HG03571 (cell line): ENCODE data around the gene KRTAP5-11.
"Not testable (repeated sequence)": the region's sequence is repeated elsewhere in the genome, so short reads cannot be mapped to it uniquely, and the experiment has no call there.

ENCODE experiments used
- ATAC-seq: cut with Tn5 transposase; IDR thresholded peaks from one replicate; pipeline ENCODE4 v1.9.1; 2021; ENCODE audit not compliant: unreplicated experiment

Gene KRTAP5-11

DNA sequence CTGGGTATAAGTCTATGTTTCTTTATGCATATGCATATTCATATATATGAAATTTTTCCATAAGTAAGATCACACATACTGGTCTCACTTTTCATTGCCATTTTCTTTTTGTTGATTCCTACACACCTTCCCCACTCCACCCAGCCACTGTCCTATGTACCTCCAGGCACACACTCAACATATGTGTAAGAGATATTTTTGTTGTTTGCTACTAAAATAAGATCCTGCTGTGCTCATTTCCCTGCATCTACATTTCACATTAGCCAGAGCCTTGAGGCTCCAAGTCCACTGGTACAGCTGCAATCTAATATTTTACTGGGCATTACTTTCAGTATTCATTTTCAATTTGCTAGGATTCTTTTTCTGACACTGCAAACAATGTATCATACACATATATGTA, 25.4 kb downstream of the KRTAP5-11 start:
- ATAC-seq: no peak

DNA sequence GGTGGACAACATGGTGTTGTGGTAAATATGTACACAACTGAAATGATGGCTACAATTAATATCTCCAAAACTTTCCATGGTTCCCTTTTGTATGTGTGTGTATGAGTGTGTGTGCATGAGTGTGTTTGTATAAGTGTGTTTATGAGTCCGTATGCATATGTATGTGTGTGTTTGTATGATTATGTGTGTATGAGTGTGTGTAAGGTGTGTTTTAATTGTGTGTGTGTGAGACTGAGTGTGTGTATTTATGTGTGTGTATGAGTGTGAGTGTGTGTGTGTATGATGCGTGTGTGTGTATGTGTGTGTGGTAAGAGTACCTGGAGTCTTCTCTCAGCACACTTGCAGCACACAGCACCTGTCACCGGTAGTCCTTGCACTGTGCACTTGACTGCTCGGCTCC, 26.7 kb downstream of the KRTAP5-11 start:
- no peak for ATAC-seq

DNA sequence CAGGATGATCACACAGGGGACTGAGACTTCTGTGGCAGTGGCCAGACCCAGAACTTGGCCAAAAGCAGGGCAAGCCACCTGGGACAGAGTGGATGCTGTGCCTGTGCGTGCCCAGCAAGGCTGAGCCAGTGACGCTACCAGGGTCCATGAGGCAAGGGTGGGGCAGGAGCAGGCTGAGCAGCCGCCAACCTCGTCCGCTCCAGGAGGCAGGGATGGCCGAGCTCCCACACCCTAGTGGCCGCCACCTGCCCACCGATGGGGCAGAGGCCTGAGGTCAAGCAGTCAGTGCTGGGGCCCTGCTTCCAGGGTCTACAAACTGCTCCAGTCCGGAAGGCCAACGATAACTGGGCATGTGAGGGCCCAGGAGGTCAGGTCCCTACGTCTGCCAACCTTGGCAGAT, 27.2 kb downstream of the KRTAP5-11 start:
- no peak for ATAC-seq

DNA sequence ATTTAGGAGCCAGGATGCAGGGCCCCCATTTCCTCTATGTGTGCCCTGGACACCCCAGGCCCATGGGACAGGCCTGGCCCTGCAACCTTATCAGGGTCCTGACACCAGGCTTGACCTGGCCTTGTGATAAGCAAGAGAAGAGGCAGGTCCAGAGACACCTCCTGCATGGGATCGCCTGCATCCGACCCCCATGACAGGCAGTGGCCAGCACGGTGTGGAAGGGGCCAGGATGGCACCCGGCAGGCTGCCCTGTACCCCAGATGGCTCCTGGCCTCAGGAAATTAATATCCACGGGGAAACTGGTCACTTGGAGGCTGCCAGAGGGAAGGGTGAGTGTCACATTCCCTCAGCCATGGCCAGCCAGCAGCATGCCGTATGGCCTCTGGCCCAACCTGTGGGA, 27.7 kb downstream of the KRTAP5-11 start:
- no peak for ATAC-seq

DNA sequence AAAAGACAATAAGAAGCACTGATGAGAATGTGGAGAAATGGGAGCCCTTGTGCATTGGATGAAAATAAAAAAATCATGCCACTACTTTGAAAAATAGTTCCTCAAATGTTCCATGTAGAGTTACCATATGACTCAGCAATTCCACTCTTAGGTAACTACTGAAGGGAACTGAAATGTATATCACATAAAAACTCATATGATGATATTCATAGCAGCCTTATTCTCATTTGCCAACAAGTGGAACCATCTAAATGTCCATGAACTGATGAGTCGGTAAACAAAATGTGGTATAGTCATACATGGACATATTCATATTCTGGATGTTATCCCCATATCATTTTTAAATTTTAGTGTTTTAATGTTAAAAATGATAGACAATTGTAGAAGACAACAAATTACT, 31.0 kb downstream of the KRTAP5-11 start:
- no peak for ATAC-seq

DNA sequence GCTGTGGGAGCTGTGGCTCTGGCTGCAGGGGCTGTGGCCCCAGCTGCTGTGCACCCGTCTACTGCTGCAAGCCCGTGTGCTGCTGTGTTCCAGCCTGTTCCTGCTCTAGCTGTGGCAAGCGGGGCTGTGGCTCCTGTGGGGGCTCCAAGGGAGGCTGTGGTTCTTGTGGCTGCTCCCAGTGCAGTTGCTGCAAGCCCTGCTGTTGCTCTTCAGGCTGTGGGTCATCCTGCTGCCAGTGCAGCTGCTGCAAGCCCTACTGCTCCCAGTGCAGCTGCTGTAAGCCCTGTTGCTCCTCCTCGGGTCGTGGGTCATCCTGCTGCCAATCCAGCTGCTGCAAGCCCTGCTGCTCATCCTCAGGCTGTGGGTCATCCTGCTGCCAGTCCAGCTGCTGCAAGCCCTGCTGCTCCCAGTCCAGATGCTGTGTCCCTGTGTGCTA, 33.9 kb downstream of the KRTAP5-11 start:
- ATAC-seq: no peak

DNA sequence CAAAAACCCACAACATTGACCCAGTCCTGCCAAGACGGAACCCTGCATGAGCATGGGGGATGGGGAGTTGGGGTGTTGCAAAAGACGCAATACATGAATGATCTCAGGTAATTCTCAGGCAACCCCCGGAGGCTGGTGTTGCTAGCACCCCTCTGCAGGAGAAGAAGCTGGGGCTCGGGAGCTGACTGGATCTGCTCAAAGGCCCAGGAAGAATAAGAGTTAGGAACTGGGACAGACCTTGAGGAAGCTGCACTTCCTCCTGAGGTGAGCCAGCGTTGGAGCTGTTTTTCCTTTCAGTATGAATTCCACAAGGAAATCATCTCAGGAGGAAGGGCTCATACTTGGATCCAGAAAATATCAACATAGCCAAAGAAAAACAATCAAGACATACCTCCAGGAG, 34.6 kb downstream of the KRTAP5-11 start, which contains the start of gene KRTAP5-9:
Gene KRTAP5-9 (plus strand): TSS at position 301 of the 400 bp plus-strand sequence. CDS start 238 bp downstream, outside the sequence.
- ATAC-seq: no peak

DNA sequence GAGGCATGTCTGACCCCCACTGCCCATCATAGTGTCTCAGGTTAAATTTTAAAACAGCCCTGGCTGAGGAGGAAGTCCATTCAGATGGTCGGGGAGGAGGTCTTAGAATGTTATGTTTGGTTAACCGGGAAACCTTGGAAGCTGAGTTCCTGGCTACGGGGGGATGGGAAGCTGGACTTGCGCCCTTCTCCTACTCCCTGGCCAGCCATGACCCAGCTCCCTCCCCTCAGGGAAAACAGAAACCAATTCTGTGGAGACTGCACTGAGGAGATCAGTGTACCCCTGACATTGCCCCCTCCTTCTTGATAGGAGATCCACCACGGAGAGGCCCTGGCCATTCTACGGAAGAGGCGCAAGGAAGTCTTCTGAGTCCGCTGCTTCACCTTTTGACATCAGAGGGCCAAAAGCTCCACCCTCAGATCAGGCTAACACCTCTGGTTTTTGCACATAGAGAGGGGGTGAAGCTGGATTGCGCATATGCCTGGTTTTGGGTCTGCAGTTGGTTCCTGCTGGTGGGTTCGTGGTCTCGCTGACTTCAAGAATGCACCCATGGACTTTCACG, 37.2 kb downstream of the KRTAP5-11 start:
- ATAC-seq: no peak

DNA sequence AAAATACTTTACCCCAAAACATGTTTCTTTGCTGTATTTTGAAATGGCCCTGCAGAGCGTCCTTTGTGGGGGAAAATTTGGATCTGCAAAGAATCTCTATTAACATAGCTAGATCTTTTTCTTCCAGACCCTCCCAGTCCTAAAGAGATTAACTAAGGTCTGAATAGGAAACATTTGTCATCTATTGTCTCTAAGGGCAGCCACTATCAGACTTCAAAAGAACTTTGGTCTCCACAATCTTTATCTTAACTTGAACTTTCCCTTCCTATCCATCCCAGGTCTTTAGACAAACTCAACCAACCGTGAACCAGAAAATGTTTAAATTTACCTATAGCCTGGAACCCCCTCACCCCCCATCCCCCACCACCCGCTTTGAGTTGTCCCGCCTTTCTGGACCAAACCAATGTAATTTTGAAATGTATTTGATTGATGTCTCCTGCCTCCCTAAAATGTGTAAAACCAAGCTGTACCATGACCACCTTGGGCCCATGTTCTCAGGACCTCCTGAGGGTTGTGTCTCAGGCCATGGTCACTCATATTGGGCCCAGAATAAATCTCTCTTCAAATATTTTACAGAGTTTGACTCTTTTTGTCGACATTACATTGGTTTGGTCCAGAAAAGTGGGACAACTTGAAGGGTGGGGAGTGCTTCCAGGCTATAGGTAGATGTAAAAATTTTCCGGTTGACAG, 38.0 kb downstream of the KRTAP5-11 start:
- no peak for ATAC-seq

DNA sequence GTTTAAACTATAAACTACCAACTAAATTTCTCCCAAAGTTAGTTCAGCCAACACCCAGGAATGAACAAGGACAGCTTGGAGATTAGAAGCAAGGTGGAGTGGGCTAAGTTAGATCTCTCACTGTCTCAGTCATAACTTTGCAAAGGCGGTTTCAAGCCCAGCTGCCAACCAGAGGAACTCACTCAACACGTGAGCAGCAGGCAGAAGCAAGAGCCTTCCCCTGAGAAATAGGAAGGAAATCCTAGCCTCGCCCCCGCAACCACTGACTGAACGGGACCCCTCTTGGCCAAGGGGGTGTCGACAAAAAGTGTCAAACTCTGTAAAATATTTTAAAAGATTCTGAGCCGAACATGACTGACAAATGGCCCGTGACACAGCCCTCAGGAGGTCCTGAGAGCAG, 38.8 kb downstream of the KRTAP5-11 start:
- ATAC-seq: no peak

DNA sequence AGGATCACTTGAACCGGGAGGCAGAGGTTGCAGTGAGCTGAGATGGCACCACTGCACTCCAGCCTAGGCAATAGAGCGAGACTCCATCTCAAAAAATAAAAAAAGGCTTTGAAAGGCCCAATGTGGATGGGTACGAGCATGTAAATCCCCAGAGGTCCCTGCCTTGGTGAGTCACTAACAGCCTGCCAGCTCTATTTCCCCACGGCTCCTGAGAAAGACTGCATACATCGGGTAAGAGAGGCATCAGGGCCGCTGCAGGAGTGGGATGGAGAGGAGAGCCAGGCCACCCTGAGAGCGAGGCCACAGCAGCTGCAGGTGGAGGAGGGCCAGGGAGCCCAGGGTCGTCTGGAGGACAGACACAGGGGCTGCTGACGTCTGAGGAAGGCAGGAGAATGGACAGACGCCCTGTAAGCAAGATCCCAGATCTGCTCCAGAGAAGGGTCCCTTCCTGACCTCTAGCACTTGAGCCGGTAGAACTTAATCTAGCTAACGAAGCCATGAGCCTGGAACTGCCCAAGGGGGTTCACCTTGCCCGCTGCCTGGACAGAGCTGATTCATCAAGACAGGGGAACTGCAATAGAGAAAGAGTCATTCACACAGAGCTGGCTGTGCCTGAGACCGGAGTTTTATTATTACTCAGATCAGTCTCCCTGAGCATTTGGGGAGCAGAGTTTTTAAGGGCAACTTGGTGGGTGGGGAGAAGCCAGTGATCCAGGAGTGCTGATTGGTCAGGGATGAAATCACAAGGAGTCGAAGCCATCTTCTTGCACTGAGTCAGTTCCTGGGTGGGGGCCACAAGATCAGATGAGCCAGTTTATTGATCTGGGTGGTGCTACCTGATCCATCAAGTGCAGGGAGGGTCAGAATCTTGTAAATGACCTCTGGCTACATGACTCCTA, 39.5 kb downstream of the KRTAP5-11 start:
- ATAC-seq: no peak

DNA sequence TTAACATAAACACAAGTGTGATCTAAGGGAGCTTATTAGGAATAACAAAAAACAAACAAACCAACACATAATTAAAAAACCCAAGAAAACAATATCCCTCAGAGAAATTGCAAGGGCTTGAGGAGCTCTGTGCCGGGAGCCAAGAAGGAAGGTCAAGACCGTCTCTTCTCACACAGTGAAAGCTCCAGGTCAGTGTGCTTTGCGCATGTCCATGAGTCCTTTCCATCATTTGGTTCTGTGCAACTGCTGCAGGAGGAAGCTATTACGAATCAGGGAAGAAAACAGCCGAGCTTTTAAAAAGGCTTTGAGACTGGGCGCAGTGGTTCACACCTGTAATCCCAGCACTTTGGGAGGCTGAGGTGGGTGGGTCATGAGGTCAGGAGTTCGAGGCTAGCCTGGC, 40.3 kb downstream of the KRTAP5-11 start:
- no peak for ATAC-seq

DNA sequence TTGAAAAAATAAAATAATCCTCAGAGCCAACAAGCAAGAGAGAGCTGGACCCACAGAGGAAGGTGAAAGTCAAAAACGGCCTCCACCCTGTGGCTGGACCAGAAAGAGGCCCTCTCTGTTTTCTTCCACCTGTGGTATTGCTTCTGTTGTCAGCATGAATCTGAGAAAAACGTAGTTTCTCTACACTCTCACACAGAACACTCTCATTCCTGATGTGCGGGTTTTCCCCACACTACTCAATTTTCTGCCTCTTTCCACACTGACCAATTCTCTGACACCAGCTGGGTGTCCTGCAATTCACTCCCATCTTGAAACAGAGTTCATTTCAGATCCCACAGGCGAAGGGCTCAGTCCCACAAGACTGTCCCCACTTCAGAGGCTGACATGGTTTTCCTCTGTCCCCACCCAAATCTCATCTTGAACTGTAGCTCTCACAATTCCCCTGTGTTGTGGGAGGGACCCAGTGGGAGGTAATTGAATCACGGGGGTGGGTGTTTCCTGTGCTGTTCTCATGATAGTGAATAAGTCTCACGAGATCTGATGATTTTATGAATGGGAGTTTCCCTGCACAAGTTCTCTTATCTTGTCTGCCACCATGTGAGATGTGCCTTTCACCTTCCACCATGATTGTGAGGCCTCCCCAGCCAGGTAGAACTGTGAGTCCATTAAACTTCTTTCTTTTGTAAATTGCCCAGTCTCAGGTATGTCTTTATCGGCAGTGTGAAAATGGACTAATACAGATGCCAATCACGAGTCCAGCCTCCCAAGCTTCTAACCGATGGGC, 42.0 kb downstream of the KRTAP5-11 start:
- not testable (repeated sequence) for ATAC-seq

DNA sequence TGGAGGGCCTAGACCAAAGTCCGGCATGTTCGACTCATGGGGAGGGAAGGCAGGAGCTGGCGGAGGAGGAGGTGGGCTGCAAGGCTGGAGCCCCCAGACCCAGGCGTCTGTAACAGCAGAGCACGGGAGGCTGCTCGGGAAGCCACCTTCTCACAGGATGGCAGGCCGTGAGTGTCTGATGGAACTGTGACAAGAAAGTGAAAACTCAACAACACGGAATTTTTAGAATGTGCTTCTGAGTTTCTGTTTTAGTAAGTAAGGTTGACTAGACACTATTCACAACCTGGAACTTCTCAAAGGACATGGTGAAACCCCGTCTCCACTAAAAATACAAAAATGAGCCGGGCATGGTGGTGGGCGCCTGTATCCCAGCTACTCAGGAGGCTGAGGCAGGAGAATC, 42.7 kb downstream of the KRTAP5-11 start:
- not testable (repeated sequence) for ATAC-seq

DNA sequence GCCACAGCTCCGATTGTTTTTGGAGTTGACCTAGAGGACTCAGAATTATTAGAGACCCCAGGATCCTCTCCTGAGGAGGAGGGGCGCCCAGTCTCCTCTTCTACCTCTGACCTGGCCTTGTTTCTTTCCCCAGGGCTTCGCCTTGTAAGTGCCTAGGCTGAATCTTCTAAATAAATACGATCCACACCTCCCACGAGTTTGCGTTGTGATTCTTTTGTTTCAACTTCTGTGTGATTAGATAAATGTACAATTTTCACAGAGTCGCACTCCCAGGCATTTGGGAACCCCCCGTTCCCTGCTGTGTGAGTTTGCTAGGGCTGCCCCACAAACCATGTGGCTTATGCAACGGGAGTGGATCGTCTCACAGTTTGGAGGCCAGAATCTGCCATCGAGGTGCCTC, 43.7 kb downstream of the KRTAP5-11 start:
- ATAC-seq: no peak

DNA sequence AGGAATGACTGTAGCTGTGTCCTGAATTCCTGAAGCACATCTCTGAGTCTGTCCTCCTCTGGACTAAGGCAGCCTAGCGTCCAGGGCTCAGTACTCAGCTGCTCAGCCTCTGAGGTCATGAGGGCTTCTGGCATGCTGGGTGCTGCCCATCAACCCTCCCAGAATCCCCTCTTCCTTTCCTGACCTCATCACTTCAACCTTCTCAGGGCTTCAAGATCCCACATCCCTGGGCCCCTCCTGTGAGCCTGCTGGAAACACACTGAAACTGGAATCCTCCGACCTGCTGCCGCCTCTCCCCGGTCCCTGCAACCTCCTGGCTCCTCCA, 44.0 kb downstream of the KRTAP5-11 start:
- ATAC-seq: no peak

DNA sequence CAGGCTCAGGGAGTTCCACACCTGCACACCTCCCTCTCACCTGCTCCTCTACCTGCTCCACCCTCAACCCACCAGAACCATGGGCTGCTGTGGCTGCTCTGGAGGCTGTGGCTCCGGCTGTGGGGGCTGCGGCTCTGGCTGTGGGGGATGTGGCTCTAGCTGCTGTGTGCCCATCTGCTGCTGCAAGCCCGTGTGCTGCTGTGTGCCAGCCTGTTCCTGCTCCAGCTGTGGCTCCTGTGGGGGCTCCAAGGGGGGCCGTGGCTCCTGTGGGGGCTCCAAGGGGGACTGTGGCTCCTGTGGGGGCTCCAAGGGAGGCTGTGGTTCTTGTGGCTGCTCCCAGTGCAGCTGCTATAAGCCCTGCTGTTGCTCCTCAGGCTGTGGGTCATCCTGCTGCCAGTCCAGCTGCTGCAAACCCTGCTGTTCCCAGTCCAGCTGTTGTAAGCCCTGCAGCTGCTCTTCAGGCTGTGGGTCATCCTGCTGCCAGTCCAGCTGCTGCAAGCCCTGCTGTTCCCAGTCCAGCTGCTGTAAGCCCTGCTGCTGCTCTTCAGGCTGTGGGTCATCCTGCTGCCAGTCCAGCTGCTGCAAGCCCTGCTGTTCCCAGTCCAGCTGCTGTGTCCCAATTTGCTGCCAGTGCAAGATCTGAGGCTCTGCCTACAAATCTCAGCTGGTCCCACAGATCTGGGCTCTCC, 44.6 kb downstream of the KRTAP5-11 start, which contains the start of gene KRTAP5-8:
Gene KRTAP5-8 (plus strand): TSS at position 49 of the 689 bp plus-strand sequence. CDS start 31 bp downstream, at position 80.
- not testable (repeated sequence) for ATAC-seq

DNA sequence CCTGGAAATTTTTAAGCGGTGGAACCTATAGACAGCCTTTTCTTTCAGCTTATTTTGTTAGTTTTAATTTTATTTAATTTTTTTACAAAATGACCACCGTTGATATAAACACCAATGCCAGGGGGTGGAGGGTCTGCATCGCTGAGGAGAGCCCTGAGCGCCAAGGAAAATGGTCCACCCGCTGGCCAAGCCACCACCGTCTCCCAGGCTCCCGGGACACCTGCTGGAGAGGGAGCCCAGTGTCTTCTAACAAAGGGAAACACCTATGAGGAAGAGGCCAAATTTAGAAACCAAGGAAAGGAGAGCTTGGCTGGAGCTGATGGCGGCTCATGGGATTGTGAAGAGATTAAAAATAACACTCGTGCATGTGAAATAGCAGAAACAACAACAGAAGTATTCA, 45.1 kb downstream of the KRTAP5-11 start:
- ATAC-seq: no peak

DNA sequence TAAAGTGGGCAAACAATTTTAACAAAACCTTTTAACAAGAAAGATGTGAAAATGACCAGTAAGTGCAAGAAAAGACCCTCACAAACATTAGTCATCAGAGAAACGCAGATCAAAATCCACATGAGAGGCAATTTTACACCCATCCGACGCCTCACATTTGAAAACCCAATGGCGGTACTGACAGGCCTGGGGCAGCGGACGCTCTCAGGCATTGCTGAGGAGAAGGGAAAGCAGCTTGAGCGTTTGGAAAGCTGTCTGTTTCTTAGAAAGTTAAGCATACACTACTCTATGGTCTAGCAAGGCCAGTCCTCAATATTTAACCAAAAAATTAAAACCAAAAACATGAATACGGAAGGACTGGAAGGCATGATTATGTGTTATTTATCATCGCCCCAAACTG, 46.9 kb downstream of the KRTAP5-11 start:
- ATAC-seq: no peak
